GM12873 (cell line): Measurements from ENCODE around the gene TMEM184A.

Source experiments
- CTCF ChIP-seq: IDR thresholded peaks from 2 replicates; pipeline ENCODE4 v1.5.1; 2012; ENCODE audit warnings: low read depth, mild to moderate bottlenecking, moderate library complexity, low read length, control low read depth; ENCODE audit not compliant: insufficient read depth; ENCODE audit errors: missing control alignments

The TMEM184A gene

GRCh38 chr7:1503390-1503789, 52.6 kb downstream of the TMEM184A start:
- TF ChIP-seq CTCF: no peak

DNA sequence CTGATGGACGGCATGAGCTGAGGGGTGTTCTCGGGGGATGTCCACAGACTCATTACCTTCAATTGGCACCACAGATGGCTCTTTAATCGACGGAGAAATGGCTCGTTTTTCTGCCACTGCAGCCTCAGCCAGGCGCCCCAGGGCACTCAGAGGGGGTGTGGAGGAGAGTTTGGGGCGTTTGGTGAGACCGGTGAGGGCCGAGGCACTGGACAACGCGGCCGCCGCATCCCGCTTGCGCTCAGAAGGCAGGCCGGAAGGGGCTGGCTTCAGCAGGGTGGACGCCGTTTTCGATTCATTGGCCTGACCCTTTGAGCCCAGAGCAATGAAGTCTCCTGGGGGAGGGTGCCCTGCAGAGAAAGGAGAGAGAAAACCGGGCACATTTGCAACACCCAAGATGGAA, 53.2 kb downstream of the TMEM184A start:
- TF ChIP-seq CTCF: no peak

GRCh38 chr7:1501487-1502270, 54.3 kb downstream of the TMEM184A start:
- TF ChIP-seq CTCF: no peak

DNA sequence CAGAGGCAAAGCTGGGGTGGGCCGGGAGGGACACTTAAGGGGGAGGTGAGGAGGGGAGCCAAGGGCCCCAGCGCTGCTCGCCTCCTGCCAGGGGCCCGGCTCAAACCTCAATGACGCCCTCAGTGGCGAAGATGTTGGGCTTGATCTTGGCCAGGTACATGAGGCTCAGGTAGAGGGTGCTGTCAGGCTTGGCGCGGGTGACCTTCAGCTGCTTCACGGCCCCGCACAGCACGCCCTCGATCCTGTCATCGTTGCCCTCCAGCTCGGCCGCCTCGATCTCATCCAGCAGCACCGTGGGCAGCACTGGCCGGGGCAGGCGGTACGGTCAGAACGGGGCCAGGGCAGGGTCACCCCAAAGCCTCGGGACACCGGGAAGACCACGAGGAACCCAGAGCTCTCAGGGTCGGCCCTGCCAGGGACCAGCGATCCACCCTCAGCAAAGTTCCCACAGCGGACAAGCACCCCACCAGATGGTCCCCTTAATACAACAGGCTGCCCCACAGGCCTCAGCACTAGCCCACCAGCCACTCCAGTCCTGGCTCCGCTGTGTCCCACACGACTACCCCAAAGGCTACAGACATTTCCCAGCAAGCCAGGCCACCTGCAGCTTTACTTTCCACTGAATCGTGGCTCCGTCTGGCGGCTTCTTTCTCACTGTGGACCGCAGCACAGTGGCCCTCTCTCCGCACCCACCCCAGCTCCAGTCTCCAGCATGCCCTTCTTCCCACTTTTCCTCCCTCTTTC, 55.8 kb downstream of the TMEM184A start:
- TF ChIP-seq CTCF: no peak

DNA sequence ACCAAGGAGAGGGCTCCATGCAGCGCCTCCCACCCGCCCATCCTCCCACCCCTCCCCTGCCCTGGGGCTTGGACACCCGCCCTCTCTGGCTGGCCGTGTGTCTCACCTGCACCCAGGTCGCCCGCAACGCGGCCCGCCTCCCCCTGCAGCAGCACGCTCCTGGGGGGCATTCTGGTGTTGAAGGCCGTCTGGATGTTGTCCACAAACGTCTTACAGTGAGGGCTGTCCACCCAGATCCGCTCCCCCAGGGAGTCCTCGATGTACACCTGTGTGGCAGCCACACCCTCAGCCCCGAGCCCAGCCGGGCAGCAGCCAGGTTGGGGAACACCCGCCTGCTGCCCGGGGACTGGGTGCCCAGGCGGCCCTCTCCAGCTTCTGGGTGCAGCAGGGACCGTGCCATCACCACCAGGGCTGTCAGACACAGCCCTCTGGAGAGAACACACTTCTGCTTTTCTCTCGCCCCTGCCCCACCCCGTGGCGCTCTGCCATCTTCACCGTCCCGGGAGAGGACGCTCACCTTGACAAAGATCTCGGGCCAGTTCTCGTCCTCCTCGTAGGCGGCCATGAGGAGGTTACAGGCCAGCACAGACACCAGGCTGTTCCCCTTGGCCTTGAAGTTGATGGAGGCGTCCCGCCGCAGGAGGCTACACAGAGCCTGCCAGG, 56.5 kb downstream of the TMEM184A start:
- TF ChIP-seq CTCF: no peak

DNA sequence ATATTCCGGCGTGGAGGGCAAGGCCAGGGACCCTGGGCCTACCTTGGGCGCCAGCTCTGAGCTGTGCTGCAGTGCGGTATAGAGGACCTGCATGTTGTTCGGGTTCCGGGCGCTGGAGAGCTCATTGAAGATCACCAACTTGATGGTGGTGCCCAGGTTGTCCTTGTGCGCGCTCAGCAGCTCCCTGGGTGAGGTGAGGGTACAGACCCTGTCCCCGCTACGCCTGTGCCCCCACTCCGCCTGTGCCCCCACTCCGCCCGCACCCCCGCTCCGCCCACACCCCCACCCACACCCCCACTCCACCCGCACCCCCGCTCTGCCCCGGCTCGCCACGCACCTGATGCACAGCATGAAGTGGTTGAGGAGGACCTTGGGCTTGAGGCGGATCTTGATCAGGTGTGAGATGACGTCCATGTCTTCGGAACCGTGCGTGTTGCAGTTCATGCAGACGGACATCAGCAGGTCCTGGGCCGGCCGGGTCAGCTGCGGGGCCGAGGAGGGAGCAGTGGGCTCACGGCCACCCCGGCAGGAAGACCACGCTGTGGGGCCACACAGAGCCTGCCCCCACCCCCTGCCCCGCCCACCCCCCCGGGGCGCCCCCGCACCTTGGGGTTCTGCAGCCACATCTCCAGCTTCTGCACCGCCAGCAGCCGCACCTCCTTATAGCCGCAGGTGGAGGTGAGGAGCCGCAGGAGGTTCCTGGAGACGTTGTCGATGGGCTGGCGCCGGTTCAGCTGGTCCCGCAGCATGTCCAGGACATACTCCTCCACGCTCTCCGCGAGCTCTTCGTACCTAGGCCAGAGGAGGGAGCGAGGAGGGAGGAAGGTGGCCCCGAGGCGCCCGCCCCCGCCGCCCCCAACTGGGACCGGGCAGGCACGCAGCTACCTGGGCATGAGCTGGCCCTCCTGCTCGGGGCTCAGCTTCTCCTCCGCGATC, 57.4 kb downstream of the TMEM184A start:
- TF ChIP-seq CTCF: no peak
